Duodenal mucosa (tissue), 2 donors: ENCODE measurements around the gene CNTNAP2.

Source experiments
- H3K27ac ChIP-seq: one replicate; pipeline ENCODE4 v1.7.0; 2013; ENCODE audit warnings: low read depth, low read length
- H3K27me3 ChIP-seq, 2 donors: one replicate each; pipeline ENCODE4 v1.7.0; 2013; ENCODE audit warnings: low read length in 2 of 2, control low read depth in 1 of 2; ENCODE audit not compliant: insufficient read depth in 2 of 2, control insufficient read depth in 1 of 2
- H3K36me3 ChIP-seq, 2 donors: one replicate each; pipeline ENCODE4 v1.7.0; 2013; ENCODE audit warnings: low read length in 2 of 2, control low read depth in 1 of 2; ENCODE audit not compliant: insufficient read depth in 2 of 2, control insufficient read depth in 1 of 2
- H3K4me1 ChIP-seq, 2 donors: one replicate each; pipeline ENCODE4 v1.7.0; 2013; ENCODE audit warnings: low read length in 2 of 2, control low read depth in 1 of 2; ENCODE audit not compliant: insufficient read depth in 2 of 2, control insufficient read depth in 1 of 2
- H3K4me3 ChIP-seq, 2 donors: one replicate each; pipeline ENCODE4 v1.7.0; 2013; ENCODE audit warnings: low read length in 2 of 2, low read depth in 1 of 2
- H3K9ac ChIP-seq, 2 donors: one replicate each; pipeline ENCODE4 v1.7.0; 2013; ENCODE audit warnings: low read length in 2 of 2, low read depth in 1 of 2
- H3K9me3 ChIP-seq, 2 donors: one replicate each; pipeline ENCODE4 v1.7.0; 2013; ENCODE audit warnings: low read length in 2 of 2, control low read depth in 1 of 2; ENCODE audit not compliant: control insufficient read depth in 1 of 2

CNTNAP2 gene

DNA sequence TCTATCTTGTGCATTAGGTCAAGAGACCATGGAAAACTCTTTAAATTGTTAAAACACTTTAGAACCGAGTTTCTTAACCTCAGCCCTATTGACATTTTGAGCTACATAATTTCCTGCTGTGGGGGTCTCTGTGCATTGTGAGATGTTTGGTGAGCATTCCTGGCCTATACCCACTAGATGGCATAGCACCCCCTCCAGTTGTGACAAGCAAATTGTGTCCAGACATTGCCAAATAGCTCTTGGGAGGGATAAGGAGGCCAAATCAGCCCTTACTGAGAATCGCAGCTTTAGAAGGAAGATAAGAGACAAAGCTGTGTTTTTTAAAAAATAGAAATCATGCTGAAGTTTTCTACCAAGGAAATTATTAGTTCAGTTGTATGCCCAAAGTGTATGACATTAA is 1315.5 kb downstream of the CNTNAP2 start:
- H3K27ac ChIP-seq: no peak overlapping the region
- H3K9me3 ChIP-seq: peaks cover 3% of the 10 kb centered on the region in 2 donors
- H3K4me3 ChIP-seq: no peak overlapping the region
- no peak overlapping the region for H3K9ac ChIP-seq
- no peaks in the 10 kb centered on the region for H3K27me3 ChIP-seq
- H3K4me1 ChIP-seq: no peaks in the 10 kb centered on the region
- H3K36me3 ChIP-seq: no peaks in the 10 kb centered on the region

DNA sequence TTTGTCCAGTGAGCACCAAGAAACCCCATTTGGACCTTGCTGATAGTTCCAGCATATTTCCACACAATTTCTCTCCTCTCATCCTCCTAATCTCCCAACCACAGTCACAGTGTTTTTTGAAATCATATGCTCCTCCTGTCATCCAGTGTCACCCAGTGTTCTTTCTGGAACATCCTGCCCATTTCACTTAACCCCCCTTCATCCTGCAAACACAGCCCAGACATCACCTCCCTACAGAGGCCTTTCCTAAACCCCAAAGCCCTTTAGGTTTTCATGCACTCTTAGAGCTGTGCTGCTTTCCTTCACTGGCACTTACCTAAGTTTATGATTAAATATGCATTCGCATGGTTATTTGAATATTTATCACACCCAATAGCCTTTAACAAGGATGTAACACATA is 1316.0 kb downstream of the CNTNAP2 start:
- Histone ChIP-seq H3K27ac (no peak overlapping the region), H3K9ac (no peak overlapping the region), H3K36me3 (no peaks in the 10 kb centered on the region), H3K27me3 (no peaks in the 10 kb centered on the region), H3K4me3 (no peak overlapping the region), H3K9me3 (peaks cover 3% of the 10 kb centered on the region in 2 donors), H3K4me1 (no peaks in the 10 kb centered on the region)

DNA sequence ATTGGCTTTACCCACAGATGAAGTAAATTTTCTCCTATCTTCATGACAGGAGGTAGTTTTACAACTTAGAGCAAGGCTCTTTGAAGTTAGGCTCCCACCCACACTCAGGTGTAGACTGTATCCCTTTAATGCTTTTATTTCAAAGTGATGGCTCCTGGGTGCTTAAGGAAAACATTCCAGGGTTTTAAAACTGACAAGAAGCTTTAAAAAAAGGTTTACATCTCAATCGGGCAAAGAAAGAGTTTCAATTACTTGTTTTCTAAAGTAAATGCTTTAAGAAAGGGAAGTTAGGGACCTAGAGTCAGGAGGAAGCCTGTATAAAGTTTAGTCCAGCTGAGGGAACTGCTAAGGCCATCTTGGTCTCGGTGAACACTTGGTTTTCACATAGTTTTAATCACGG is 1320.1 kb downstream of the CNTNAP2 start:
- H3K27ac ChIP-seq: no peak overlapping the region
- no peaks in the 10 kb centered on the region for H3K9me3 ChIP-seq
- H3K27me3 ChIP-seq: no peaks in the 10 kb centered on the region
- no peak overlapping the region for H3K9ac ChIP-seq
- no peaks in the 10 kb centered on the region for H3K36me3 ChIP-seq
- H3K4me3 ChIP-seq: no peak overlapping the region
- no peaks in the 10 kb centered on the region for H3K4me1 ChIP-seq

DNA sequence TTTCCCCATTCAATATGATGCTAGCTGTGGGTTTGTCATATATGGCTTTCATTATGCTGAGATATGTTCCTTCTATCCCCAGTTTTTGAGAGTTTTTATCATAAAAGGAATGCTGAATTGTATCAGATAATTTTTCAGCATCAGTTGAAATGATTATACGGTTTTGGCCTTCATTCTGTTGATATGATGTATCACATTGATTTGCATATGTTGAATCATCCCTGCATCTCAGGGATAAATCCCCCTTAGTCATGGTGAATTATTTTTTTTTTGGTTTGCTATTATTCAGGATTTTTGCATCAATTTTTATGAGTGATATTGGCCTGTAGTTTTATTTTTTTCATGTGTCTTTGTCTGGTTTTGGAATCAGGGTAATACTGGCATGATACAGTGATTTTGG is 1321.6 kb downstream of the CNTNAP2 start:
- Histone ChIP-seq H3K4me1 (no peaks in the 10 kb centered on the region), H3K9me3 (peaks cover 0 to 9% of the 10 kb centered on the region in 2 donors), H3K27me3 (no peaks in the 10 kb centered on the region), H3K9ac (no peak overlapping the region), H3K4me3 (no peak overlapping the region), H3K36me3 (no peaks in the 10 kb centered on the region), H3K27ac (no peak overlapping the region)

DNA sequence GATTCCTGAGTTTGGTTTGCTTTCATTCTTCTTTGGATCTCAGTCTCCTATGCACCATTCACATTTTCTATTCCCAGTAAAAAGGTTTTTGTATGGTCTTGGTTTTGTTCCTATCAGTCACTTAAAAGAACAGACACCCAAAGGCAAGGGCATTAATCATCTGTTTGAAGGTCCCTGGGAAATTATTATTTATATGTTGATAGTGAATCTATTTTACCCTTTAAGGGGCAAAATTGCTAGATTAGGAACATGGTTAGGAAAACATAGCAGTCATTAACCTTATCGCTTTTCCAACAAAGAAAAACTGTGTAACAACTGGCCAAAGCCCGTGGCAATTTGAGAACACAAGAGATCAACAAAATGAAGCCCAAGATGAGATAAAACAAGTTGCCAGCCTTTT is 1327.3 kb downstream of the CNTNAP2 start:
- H3K27me3 ChIP-seq: no peaks in the 10 kb centered on the region
- H3K9me3 ChIP-seq: peaks cover 3 to 17% of the 10 kb centered on the region in 2 donors
- no peak overlapping the region for H3K9ac ChIP-seq
- no peaks in the 10 kb centered on the region for H3K36me3 ChIP-seq
- H3K4me1 ChIP-seq: no peaks in the 10 kb centered on the region
- no peak overlapping the region for H3K27ac ChIP-seq
- no peak overlapping the region for H3K4me3 ChIP-seq

DNA sequence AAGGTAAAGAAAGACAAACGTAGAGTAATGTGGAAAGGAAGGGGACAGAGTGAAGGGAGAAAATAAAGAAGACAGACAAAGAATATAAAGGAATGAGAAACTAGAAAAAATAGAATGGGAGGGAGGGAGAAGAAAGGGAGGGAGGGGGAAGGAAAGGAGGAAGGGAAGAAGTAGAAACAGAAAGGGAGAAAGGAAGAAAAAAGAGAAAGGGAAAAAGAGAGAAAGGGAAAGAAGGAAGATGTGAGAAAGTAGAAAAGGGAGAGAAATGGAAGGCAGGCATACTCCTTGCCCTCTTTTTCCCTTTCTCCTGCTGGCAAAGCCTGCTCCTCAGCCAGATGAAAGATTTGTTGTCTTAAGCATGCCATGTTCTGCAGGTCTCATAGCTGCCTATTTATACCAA is 1336.2 kb downstream of the CNTNAP2 start:
- Histone ChIP-seq H3K36me3 (no peaks in the 10 kb centered on the region), H3K9ac (no peak overlapping the region), H3K4me1 (no peaks in the 10 kb centered on the region), H3K9me3 (peaks cover 1 to 4% of the 10 kb centered on the region in 2 donors), H3K27me3 (no peaks in the 10 kb centered on the region), H3K27ac (no peak overlapping the region), H3K4me3 (no peak overlapping the region)

DNA sequence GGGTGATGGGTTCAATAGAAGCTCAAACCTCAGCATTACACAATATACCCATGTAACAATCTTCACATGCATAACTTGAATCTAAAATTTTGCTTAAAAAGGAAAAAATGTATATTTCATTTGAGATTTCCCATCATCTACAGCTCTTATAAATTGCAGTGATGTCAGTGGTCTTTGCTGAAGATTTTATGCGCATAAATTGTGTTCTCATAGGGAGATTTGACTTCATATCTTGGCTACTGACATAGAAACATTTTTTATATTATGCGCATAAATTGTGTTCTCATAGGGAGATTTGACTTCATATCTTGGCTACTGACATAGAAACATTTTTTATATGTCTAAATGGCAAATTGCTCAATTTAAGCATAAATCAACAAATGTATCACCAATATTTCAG is 1348.6 kb downstream of the CNTNAP2 start:
- Histone ChIP-seq H3K27ac (no peak overlapping the region), H3K4me3 (no peak overlapping the region), H3K36me3 (no peaks in the 10 kb centered on the region), H3K27me3 (no peaks in the 10 kb centered on the region), H3K4me1 (no peaks in the 10 kb centered on the region), H3K9ac (no peak overlapping the region), H3K9me3 (peaks cover 0 to 8% of the 10 kb centered on the region in 2 donors)

DNA sequence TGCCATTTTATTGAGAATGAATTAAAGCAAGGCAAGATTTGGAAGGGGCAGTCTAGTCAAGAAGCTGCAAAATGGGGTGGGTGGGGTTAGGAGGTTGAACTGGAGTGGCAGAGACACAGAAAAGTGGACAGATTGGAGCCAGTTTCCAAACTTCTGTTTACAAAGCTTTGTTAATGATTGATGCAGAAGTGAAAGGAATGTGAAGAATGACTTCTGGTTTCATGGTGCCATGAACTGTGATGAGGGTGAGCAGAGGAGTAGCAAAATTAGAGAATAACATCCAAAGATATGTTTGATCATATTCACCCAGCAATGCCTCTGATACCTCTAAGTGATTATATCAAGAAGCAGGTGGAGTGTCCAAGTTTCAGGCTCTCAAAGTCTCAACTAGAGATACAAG is 1356.0 kb downstream of the CNTNAP2 start:
- Histone ChIP-seq H3K27me3 (no peaks in the 10 kb centered on the region), H3K9me3 (peaks cover 5 to 12% of the 10 kb centered on the region in 2 donors), H3K36me3 (no peaks in the 10 kb centered on the region), H3K9ac (no peak overlapping the region), H3K4me1 (no peaks in the 10 kb centered on the region), H3K4me3 (no peak overlapping the region), H3K27ac (no peak overlapping the region)

DNA sequence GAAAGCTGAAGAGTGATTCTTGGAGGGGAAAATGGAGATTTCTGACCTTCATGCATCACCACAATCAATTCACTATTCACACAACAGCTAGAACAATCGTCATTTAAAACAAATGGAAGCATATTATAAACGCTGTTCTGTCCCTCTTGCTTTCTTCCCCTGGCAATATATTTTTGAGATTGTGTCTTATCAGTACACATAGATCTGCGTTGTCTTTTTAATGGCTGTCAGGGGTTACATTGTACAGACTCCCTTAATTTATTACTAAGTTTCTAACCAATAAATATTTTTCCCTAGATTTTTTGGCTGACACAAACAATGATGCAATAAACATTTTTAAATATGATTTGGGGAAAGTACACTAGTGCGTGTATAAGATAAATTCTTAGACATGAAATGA is 1358.3 kb downstream of the CNTNAP2 start:
- Histone ChIP-seq H3K27ac (no peak overlapping the region), H3K9me3 (peaks cover 5 to 18% of the 10 kb centered on the region in 2 donors), H3K9ac (no peak overlapping the region), H3K4me1 (no peaks in the 10 kb centered on the region), H3K36me3 (no peaks in the 10 kb centered on the region), H3K27me3 (no peaks in the 10 kb centered on the region), H3K4me3 (no peak overlapping the region)

DNA sequence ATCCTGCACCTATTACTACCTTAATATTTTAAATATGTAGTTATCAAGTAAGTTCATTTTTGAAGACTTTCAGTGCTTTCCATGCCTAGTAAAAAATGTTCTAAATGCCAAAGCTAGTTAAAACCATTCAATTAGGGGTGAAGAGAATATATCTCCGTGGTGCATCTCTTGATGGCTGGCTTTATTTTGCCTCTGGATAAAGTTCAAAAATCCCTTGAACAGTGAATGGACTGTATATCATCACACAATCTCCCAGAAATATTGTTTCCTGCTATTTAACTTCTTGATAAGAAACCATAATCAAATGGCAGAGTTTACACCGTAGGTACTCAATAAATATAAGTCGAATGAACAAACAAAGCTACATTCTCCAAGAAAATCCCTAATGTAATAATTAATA is 1360.9 kb downstream of the CNTNAP2 start:
- Histone ChIP-seq H3K4me3 (no peak overlapping the region), H3K27me3 (no peaks in the 10 kb centered on the region), H3K9ac (no peak overlapping the region), H3K27ac (no peak overlapping the region), H3K36me3 (no peaks in the 10 kb centered on the region), H3K4me1 (no peaks in the 10 kb centered on the region), H3K9me3 (peaks cover 5 to 14% of the 10 kb centered on the region in 2 donors)

DNA sequence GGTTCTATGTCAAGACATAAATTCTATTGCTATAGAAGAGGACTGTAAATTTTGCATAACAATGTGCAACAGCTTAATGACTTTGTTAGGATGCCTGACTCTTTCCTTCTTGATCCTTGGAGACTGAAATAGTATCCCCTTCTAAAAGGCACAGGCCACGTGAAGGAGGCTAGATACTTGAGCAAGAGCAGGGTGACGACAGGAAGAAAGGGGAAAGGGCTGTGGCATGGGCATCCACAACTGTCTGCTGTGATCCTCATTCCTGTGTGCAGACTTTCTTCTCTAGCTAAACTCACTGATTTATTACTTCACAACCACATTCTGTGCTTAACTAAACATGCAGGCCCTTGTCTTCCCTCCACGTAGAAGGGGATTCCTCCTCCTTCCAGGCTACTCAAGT is 1362.2 kb downstream of the CNTNAP2 start:
- Histone ChIP-seq H3K4me1 (no peaks in the 10 kb centered on the region), H3K27me3 (no peaks in the 10 kb centered on the region), H3K4me3 (no peak overlapping the region), H3K9me3 (peaks cover 3 to 6% of the 10 kb centered on the region in 2 donors), H3K36me3 (no peaks in the 10 kb centered on the region), H3K9ac (no peak overlapping the region), H3K27ac (no peak overlapping the region)
